Fibroblast of skin of right biceps (primary cell): Measurements from ENCODE around the gene ARSJ.

Source experiments
- DNase-seq: peaks from one replicate; pipeline ENCODE4 v3.0.0-alpha.2; 2013

The ARSJ gene

GRCh38 chr4:113982181-113982580, 2.7 kb upstream of the ARSJ start:
- no peak for DNase-seq

GRCh38 chr4:113981591-113981990, 2.1 kb upstream of the ARSJ start:
- DNase-seq, result peak; percentile 60

GRCh38 chr4:113979905-113980615, 613 bp upstream of the ARSJ start:
- DNase-seq, result peak; percentile 56

GRCh38 chr4:113978561-113979147, 793 bp downstream of the ARSJ start:
- DNase-seq, result peak; percentile 27

- no peak for DNase-seq
Observed at GRCh38 chr4:113978105-113978504, 1.3 kb downstream of the ARSJ start.

- peak; percentile 31 for DNase-seq
Observed at GRCh38 chr4:113977526-113977855, 2.0 kb downstream of the ARSJ start.

GRCh38 chr4:113976741-113977525, 2.5 kb downstream of the ARSJ start:
- DNase-seq, result no peak

- no peak for DNase-seq
Observed at GRCh38 chr4:113975578-113975977, 3.9 kb downstream of the ARSJ start.

GRCh38 chr4:113974467-113974866, 5.0 kb downstream of the ARSJ start:
- DNase-seq, result no peak

GRCh38 chr4:113973345-113973744, 6.1 kb downstream of the ARSJ start:
- DNase-seq, result no peak

GRCh38 chr4:113972781-113973180, 6.7 kb downstream of the ARSJ start:
- DNase-seq, result no peak

- DNase-seq, result peak; percentile 79
Observed at GRCh38 chr4:113971706-113972360, 7.6 kb downstream of the ARSJ start.

- no peak for DNase-seq
Observed at GRCh38 chr4:113969709-113970334, 9.6 kb downstream of the ARSJ start.

- DNase-seq, result no peak
Observed at GRCh38 chr4:113968473-113968872, 11.0 kb downstream of the ARSJ start.

- DNase-seq, result no peak
Observed at GRCh38 chr4:113967687-113968086, 11.8 kb downstream of the ARSJ start.

- no peak for DNase-seq
Observed at GRCh38 chr4:113962719-113963265, 16.7 kb downstream of the ARSJ start.

GRCh38 chr4:113962016-113962347, 17.5 kb downstream of the ARSJ start:
- DNase-seq, result no peak

- no peak for DNase-seq
Observed at GRCh38 chr4:113960684-113961321, 18.6 kb downstream of the ARSJ start.

GRCh38 chr4:113959539-113959937, 19.9 kb downstream of the ARSJ start:
- no peak for DNase-seq

GRCh38 chr4:113958766-113959538, 20.5 kb downstream of the ARSJ start:
- DNase-seq, result peak; percentile 99

GRCh38 chr4:113957956-113958355, 21.5 kb downstream of the ARSJ start:
- no peak for DNase-seq

GRCh38 chr4:113955948-113956347, 23.5 kb downstream of the ARSJ start:
- no peak for DNase-seq
